Fibroblast of villous mesenchyme (primary cell): ENCODE data around the gene RAD9A. TPM values are rescaled to one million over a fixed set of nuclear protein-coding genes. Genes with fewer than 3 reads are reported as not detected.

ENCODE experiments used
- DNase-seq: peaks from one replicate; pipeline ENCODE4 v3.0.0-alpha.2; 2010; ENCODE audit warnings: low read depth
- H3K4me3 ChIP-seq: 2 replicates; pipeline ENCODE4 v1.5.1; 2011; ENCODE audit warnings: low read depth, mild to moderate bottlenecking, low read length
- total RNA-seq: library from RNA; depleted of rRNA; stranded (reverse); fragments of >200 nt; gene quantifications from 2 replicates; pipeline ENCODE4 v1.2.3, GENCODE V29; 2012
- TF ChIP-seq, protein P1 (sequence below): IDR thresholded peaks from 2 replicates; pipeline ENCODE4 v1.5.1; 2012; ENCODE audit warnings: low read depth, mild to moderate bottlenecking, low read length; ENCODE audit not compliant: insufficient read depth

RAD9A gene
- total RNA-seq, 1 donor: 4.3 TPM

DNA sequence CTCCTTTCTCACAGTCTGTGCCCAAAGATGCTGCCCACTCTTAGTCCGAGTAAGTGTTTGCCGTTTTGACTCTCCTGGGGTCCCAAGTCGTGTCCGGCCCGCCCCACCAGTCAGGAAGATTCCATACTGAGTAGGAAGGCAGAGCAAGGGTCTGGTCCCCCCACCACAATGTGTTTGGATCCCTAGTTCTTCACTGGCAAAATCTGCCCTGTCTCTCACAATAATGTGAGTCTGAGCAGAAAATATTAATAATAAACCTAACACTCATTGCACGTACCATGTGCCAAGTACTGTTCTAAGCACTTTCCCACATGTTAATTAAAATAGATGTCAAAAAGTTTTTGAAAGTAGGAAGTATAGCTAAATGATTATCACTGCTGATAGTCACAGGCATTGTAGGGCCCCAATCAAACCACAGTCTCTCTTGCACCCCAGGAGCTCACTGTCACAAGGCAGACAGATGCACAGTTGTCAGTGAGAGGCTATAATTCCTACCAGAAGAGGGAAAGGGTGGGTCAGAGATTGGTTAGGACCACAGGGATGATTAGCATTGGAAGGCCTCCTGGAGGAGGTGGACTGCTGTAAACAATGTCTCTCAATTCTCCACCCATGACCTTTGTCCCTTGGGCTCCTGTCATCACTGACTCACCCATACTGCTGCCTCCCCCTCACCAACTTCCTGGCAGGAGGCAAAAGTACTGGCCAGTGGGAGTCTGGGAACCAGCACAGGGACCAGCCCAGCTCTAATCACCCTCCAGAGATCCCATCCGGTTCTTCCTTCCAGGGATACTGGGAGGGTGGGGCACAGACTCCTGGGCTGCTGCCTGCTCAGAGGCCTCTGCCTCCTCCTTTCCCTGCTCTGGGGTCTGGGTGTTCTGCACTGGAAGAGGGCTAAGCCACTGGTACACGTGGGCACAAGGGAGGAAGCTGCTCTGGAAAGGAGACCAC lies 37.4 kb upstream of the RAD9A start:
- H3K4me3 ChIP-seq: peak overlapping the region; percentile 90
- TF ChIP-seq, protein P1, sequence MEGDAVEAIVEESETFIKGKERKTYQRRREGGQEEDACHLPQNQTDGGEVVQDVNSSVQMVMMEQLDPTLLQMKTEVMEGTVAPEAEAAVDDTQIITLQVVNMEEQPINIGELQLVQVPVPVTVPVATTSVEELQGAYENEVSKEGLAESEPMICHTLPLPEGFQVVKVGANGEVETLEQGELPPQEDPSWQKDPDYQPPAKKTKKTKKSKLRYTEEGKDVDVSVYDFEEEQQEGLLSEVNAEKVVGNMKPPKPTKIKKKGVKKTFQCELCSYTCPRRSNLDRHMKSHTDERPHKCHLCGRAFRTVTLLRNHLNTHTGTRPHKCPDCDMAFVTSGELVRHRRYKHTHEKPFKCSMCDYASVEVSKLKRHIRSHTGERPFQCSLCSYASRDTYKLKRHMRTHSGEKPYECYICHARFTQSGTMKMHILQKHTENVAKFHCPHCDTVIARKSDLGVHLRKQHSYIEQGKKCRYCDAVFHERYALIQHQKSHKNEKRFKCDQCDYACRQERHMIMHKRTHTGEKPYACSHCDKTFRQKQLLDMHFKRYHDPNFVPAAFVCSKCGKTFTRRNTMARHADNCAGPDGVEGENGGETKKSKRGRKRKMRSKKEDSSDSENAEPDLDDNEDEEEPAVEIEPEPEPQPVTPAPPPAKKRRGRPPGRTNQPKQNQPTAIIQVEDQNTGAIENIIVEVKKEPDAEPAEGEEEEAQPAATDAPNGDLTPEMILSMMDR: peak; percentile 38
- DNase-seq: peak; percentile 97

DNA sequence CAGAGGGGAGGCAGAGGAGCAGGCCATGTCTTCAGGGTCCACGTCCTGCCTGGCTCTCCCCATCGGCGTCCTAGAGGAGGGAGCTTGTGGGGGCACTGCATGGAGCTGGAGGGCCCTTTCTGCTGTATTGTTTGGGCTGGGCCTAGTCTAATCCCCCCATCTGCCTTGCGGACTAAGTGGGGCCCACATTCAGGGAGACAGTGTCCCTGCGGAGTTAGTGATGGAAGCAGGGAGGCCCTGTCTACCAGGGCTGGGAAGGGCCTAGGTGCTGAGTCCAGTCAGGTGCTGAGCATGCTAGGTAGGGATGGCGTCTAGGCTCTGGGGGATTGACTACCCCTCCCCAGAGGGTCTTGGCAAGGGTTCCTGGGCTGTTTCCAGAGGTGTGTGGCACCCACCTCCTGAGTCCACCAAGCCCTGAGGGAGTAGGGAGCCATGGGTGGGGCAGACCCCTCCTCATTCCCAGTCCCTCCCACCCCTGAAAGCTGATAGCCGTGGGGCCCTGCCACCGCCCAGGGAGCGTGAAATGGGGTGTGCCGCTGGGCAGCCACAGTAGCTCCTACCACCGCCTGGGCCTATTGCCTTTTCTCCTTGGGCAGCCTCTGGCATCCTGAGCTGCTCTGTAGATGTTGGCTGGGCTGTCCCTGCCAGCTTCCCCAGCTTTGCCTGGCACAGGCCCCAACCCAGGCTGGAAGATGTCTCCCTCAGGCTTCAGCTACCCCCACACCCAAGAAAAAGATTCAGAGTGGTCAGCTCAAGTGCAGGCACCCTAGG lies 36.6 kb upstream of the RAD9A start:
- TF ChIP-seq, protein P1: no peak
- H3K4me3 ChIP-seq: peak overlapping the region; percentile 1
- DNase-seq: no peak

DNA sequence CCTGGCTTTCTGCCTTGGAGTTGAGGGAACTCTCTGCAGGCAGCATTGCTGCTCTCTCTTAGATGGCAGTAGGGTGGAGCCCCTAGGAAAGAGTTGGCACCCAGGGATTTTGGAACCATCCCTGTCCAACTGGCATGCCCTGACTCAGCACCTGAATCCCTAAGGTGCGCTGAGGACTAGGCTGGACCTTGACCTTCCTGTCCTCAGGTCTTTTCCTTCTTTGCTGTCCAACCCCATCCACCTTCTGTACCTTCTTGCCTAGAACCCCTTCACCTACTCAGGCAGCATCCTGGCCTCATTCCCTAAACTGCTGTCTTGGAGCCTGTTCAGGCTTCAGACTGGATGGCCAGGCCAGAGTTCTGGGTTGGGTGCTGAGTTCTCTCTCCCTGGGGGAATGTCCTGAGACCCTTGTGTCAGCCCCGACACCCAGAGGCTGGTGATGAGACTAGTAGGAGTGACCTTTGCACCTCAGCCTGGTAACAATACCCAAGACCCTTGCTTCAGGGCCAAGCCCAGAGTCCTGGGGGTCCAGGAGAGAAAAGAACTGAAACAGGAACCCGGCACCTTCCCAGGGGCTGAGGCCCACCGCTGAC lies 35.9 kb upstream of the RAD9A start:
- TF ChIP-seq, protein P1: no peak
- DNase-seq: no peak
- no peak overlapping the region for H3K4me3 ChIP-seq

DNA sequence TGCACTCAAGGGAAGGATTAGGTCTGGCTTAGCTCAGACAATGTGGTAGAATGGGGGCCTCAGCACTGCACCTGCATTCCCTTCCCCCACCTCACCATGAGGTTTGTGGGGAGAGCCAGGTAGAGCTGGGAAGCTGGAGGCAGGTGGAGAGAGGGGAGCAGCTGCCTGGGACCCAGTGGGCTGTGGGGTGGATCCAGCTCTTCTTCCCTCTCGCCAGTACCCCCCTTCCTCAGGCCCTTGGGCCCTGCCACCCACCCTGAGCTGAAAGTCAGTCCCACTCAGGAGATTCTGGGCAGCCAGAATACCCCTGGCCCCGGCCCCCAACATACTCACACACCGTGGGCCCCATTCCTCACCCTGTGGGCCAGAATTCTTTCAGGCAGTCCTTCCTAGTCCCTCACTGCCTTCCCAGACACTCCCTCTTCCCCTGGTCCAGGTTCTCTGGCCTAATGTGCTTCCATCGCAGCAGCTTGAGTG lies 35.4 kb upstream of the RAD9A start:
- TF ChIP-seq, protein P1: no peak
- H3K4me3 ChIP-seq: no peak overlapping the region
- no peak for DNase-seq

DNA sequence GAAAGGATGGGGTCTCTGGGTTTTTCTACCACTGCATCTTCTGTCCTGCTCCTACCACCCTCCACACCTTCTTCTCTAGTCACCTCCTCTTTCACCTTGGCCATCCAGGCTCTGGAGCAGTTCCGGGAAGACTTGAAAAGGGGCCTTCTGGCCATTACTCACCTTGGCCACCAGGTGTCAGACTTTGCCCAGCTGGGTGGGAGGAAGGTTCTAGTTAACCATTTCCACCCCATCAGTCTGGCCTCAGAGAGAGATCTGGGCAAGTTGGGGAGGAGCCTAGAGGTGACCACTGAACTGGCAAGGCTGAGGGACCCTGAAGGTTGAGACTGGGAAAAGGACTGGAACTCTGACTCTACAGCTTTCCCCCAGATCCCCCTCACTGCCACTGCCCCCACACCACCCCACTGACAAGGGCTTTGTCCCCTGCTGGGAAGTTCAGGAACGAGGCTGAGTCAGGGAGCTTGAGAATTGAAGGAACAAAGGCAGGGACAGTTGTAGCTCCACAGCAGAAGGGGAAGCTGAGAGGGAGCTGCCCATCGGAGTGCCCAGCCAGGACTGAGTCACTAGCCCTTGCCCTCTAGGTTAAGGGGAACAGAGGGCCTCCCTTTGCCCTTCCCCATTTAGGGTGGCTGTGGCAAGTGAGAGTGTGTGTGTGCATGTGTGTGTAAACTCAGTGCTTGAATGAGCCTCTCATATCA lies 34.8 kb upstream of the RAD9A start:
- TF ChIP-seq, protein P1: peak; percentile 96
- H3K4me3 ChIP-seq: no peak overlapping the region
- peak; percentile 83 for DNase-seq
